ENCODE measurements around the gene ATG5.
"Not testable (repeated sequence)": the region's sequence is repeated elsewhere in the genome, so short reads cannot be mapped to it uniquely, and the experiment has no call there.

The ATG5 gene

GRCh38 chr6:106309766-106310373, 15.7 kb downstream of the ATG5 start:
- DNase-seq, result no peak

GRCh38 chr6:106308985-106309384, 16.6 kb downstream of the ATG5 start:
- no peak for DNase-seq

- no peak for DNase-seq
Observed at GRCh38 chr6:106305740-106306139, 19.8 kb downstream of the ATG5 start.

GRCh38 chr6:106300944-106301343, 24.6 kb downstream of the ATG5 start:
- no peak for DNase-seq

GRCh38 chr6:106300020-106300780, 25.4 kb downstream of the ATG5 start:
- no peak for DNase-seq

GRCh38 chr6:106293116-106293515, 32.4 kb downstream of the ATG5 start:
- no peak for DNase-seq

- no peak for DNase-seq
Observed at GRCh38 chr6:106290954-106291353, 34.6 kb downstream of the ATG5 start.

- DNase-seq, result no peak
Observed at GRCh38 chr6:106290032-106290431, 35.5 kb downstream of the ATG5 start.

GRCh38 chr6:106287215-106287614, 38.3 kb downstream of the ATG5 start:
- no peak for DNase-seq

GRCh38 chr6:106286746-106287145, 38.8 kb downstream of the ATG5 start:
- DNase-seq, result no peak

GRCh38 chr6:106283481-106283880, 42.1 kb downstream of the ATG5 start:
- no peak for DNase-seq

GRCh38 chr6:106281661-106282060, 43.9 kb downstream of the ATG5 start:
- no peak for DNase-seq

GRCh38 chr6:106281088-106281487, 44.5 kb downstream of the ATG5 start:
- DNase-seq, result no peak

GRCh38 chr6:106279179-106279578, 46.4 kb downstream of the ATG5 start:
- DNase-seq, result no peak

- DNase-seq, result no peak
Observed at GRCh38 chr6:106275692-106276091, 49.9 kb downstream of the ATG5 start.

- DNase-seq, result no peak
Observed at GRCh38 chr6:106273087-106273486, 52.5 kb downstream of the ATG5 start.

GRCh38 chr6:106272287-106272686, 53.3 kb downstream of the ATG5 start:
- no peak for DNase-seq

GRCh38 chr6:106270414-106270813, 55.1 kb downstream of the ATG5 start:
- DNase-seq, result no peak

GRCh38 chr6:106269268-106269919, 56.2 kb downstream of the ATG5 start:
- not testable (repeated sequence) for DNase-seq

GRCh38 chr6:106268500-106268899, 57.1 kb downstream of the ATG5 start:
- DNase-seq, result not testable (repeated sequence)

GRCh38 chr6:106264433-106264832, 61.1 kb downstream of the ATG5 start:
- not testable (repeated sequence) for DNase-seq

GRCh38 chr6:106259748-106260147, 65.8 kb downstream of the ATG5 start:
- not testable (repeated sequence) for DNase-seq

GRCh38 chr6:106258726-106259125, 66.8 kb downstream of the ATG5 start:
- no peak for DNase-seq

- DNase-seq, result no peak
Observed at GRCh38 chr6:106257195-106257594, 68.4 kb downstream of the ATG5 start.

Data from stimulated activated CD4-positive, alpha-beta T cell treated with anti-CD3 and anti-CD28 coated beads, Interleukin-15, amount 100 ng/mL, for 24 hours (primary cell).